ENCODE data around the gene TBC1D14. TPM values are rescaled to one million over a fixed set of nuclear protein-coding genes. Genes with fewer than 3 reads are reported as not detected.

The TBC1D14 gene
- total and polyA plus RNA-seq, 10 of the 15 experiments (the other 5 are each of a cell fraction or from before 2014, with no cell fraction given) = 0.87 to 39.3 (median 30.1) TPM

GRCh38 chr4:6868386-6868785 is 41.2 kb upstream of the TBC1D14 start (continued):
- TF ChIP-seq BRCA1 (IDR thresholded peaks at IDR 0.05; ENCODE audit: low read depth, low read length) (no peak), NFYA (IDR thresholded peaks at IDR 0.05; ENCODE audit: borderline replicate concordance, low read depth, low read length) (no peak), SMARCA5 (IDR thresholded peaks at IDR 0.05) (no peak), CREM (IDR thresholded peaks at IDR 0.05; ENCODE audit: low read depth) (no peak), SREBF1 (IDR thresholded peaks at IDR 0.05; ENCODE audit: low read length) (no peak), TCF12 (IDR thresholded peaks at IDR 0.05; ENCODE audit: low read depth, low read length) (no peak), WRNIP1 (IDR thresholded peaks at IDR 0.05; ENCODE audit: borderline replicate concordance, low read depth, low read length) (no peak), STAT1 (conservative IDR thresholded peaks at IDR 0.05) (no peak), SREBF2 (IDR thresholded peaks at IDR 0.05; ENCODE audit: low read length) (no peak), PAX5 (IDR thresholded peaks at IDR 0.05; ENCODE audit: borderline replicate concordance, low read depth, low read length) (no peak), CEBPB (IDR thresholded peaks at IDR 0.05; ENCODE audit: borderline replicate concordance in 1 of 2, low read depth in 2 of 2, low read length in 2 of 2) (no peak), EZH2 (IDR thresholded peaks at IDR 0.05; ENCODE audit: borderline replicate concordance, control insufficient read depth, low read depth, low read length) (no peak), ATF7 (IDR thresholded peaks at IDR 0.05; ENCODE audit: low read depth) (no peak)
- TF ChIP-seq, protein P1, sequence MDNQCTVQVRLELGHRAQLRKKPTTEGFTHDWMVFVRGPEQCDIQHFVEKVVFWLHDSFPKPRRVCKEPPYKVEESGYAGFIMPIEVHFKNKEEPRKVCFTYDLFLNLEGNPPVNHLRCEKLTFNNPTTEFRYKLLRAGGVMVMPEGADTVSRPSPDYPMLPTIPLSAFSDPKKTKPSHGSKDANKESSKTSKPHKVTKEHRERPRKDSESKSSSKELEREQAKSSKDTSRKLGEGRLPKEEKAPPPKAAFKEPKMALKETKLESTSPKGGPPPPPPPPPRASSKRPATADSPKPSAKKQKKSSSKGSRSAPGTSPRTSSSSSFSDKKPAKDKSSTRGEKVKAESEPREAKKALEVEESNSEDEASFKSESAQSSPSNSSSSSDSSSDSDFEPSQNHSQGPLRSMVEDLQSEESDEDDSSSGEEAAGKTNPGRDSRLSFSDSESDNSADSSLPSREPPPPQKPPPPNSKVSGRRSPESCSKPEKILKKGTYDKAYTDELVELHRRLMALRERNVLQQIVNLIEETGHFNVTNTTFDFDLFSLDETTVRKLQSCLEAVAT (IDR thresholded peaks at IDR 0.05) = no peak
- TF ChIP-seq, protein P2, sequence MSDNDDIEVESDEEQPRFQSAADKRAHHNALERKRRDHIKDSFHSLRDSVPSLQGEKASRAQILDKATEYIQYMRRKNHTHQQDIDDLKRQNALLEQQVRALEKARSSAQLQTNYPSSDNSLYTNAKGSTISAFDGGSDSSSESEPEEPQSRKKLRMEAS (IDR thresholded peaks at IDR 0.05; ENCODE audit: low read depth, low read length) = no peak
